Lung (tissue), 12 donors: ENCODE measurements around the gene RCAN3. TPM values are rescaled to one million over a fixed set of nuclear protein-coding genes. Genes with fewer than 3 reads are reported as not detected.
"Not testable (repeated sequence)": the region's sequence is repeated elsewhere in the genome, so short reads cannot be mapped to it uniquely, and the experiment has no call there.

Source experiments
- ATAC-seq: fragments of 200-7000 bp; cut with Tn5 transposase; one replicate; pipeline ENCODE4 v1.9.1; 2020; ENCODE audit warnings: moderate number of reproducible peaks; ENCODE audit not compliant: insufficient read depth, low FRiP score
- DNase-seq, 3 donors: peaks; one replicate each; pipeline ENCODE4 v3.0.0-alpha.2; 2013 to 2017
- H3K27ac ChIP-seq, 2 donors: one replicate each; pipeline ENCODE4 v1.5.1; 2013; ENCODE audit warnings: mild to moderate bottlenecking in 2 of 2, moderate library complexity in 2 of 2, control low read depth in 1 of 2, inconsistent platforms in 1 of 2, low read depth in 1 of 2, low read length in 1 of 2
- H3K27me3 ChIP-seq, 3 donors: one replicate each; pipeline ENCODE4 v1.5.1; 2013; ENCODE audit warnings: low read length in 2 of 3; ENCODE audit not compliant: control insufficient read depth in 3 of 3, insufficient read depth in 3 of 3
- H3K36me3 ChIP-seq, 4 donors: one replicate each; pipeline ENCODE4 v1.5.1; 2013; ENCODE audit warnings: low read length in 4 of 4, mild to moderate bottlenecking in 1 of 4, moderate library complexity in 1 of 4; ENCODE audit not compliant: control insufficient read depth in 4 of 4, insufficient read depth in 4 of 4
- H3K4me1 ChIP-seq, 5 donors: one replicate each; pipeline ENCODE4 v1.5.1; 2013; ENCODE audit warnings: low read length in 5 of 5, mild to moderate bottlenecking in 2 of 5, moderate library complexity in 1 of 5; ENCODE audit not compliant: control insufficient read depth in 5 of 5, insufficient read depth in 5 of 5
- H3K4me3 ChIP-seq: one replicate; pipeline ENCODE4 v1.5.1; 2013; ENCODE audit warnings: mild to moderate bottlenecking, control low read depth, moderate library complexity
- H3K9ac ChIP-seq, 2 donors: one replicate each; pipeline ENCODE4 v1.5.1; 2013; ENCODE audit warnings: low read length in 2 of 2, control low read depth in 1 of 2; ENCODE audit not compliant: insufficient read depth in 1 of 2
- H3K9me3 ChIP-seq, 4 donors: one replicate each; pipeline ENCODE4 v1.5.1; 2013; ENCODE audit warnings: low read length in 3 of 4, mild to moderate bottlenecking in 1 of 4, moderate library complexity in 1 of 4; ENCODE audit not compliant: control insufficient read depth in 4 of 4, insufficient read depth in 3 of 4
- WGBS, 2 donors: extraction: QIAGEN DNeasy Blood & Tissue Kit; methylation state at CpG; one replicate each; pipeline ENCODE4 v1.1.7; 2013; 5-methylcytosine and 5-hydroxymethylcytosine counted together
- polyA plus RNA-seq, 2 donors: library from polyadenylated mRNA; stranded (reverse); fragments of 200-250 nt; gene quantifications; one replicate each; pipeline ENCODE4 v1.2.1, GENCODE V29; 2013
- total RNA-seq, 2 donors: library from RNA; depleted of rRNA in 1 of 2; stranded (reverse); fragments of >200 nt in 1 of 2; gene quantifications; one replicate each; pipeline ENCODE4 v1.2.1, GENCODE V29; 2014 to 2021
- TF ChIP-seq, protein P1 (sequence below): IDR thresholded peaks from 2 replicates; pipeline ENCODE4 v1.5.1; 2012; ENCODE audit warnings: mild to moderate bottlenecking; ENCODE audit errors: control extremely low read depth, extremely low read depth
- donor health status: control.
- donor health status: control.
- donor health status: Bipolar disorder and iron deficiency.
- donor health status: healthy.
- donor health status: DM: yes; HTN: yes; CAD: no.

The RCAN3 gene
- total and polyA plus RNA-seq, 4 donors: 5.2 to 21.4 (median 12.8) TPM

GRCh38 chr1:24516506-24516905 lies 13.9 kb downstream of the RCAN3 start:
- ATAC-seq: no peak
- TF ChIP-seq, protein P1, sequence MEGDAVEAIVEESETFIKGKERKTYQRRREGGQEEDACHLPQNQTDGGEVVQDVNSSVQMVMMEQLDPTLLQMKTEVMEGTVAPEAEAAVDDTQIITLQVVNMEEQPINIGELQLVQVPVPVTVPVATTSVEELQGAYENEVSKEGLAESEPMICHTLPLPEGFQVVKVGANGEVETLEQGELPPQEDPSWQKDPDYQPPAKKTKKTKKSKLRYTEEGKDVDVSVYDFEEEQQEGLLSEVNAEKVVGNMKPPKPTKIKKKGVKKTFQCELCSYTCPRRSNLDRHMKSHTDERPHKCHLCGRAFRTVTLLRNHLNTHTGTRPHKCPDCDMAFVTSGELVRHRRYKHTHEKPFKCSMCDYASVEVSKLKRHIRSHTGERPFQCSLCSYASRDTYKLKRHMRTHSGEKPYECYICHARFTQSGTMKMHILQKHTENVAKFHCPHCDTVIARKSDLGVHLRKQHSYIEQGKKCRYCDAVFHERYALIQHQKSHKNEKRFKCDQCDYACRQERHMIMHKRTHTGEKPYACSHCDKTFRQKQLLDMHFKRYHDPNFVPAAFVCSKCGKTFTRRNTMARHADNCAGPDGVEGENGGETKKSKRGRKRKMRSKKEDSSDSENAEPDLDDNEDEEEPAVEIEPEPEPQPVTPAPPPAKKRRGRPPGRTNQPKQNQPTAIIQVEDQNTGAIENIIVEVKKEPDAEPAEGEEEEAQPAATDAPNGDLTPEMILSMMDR: no peak
- Histone ChIP-seq H3K4me1 (no peaks in the 10 kb centered on the region), H3K9ac (no peak overlapping the region), H3K9me3 (no peaks in the 10 kb centered on the region), H3K27ac (no peak overlapping the region), H3K4me3 (no peak overlapping the region), H3K27me3 (no peaks in the 10 kb centered on the region), H3K36me3 (no peaks in the 10 kb centered on the region)
- 87 to 90% methylated on average over 12 of the region's 12 CpGs for WGBS, 2 donors
- no peak for DNase-seq

- DNase-seq (no peak), ATAC-seq (no peak)
- H3K27me3 ChIP-seq: no peaks in the 10 kb centered on the region
- WGBS, 2 donors: 93 to 96% methylated on average over 4 of the region's 4 CpGs
- no peaks in the 10 kb centered on the region for H3K9me3 ChIP-seq
- no peak overlapping the region for H3K27ac ChIP-seq
- no peak overlapping the region for H3K9ac ChIP-seq
- H3K4me1 ChIP-seq: no peaks in the 10 kb centered on the region
- TF ChIP-seq, protein P1: no peak
- H3K36me3 ChIP-seq: no peaks in the 10 kb centered on the region
- no peak overlapping the region for H3K4me3 ChIP-seq
Measured at GRCh38 chr1:24517898-24518297, 15.3 kb downstream of the RCAN3 start.

GRCh38 chr1:24520282-24520681 lies 17.6 kb downstream of the RCAN3 start:
- not testable (repeated sequence) for ATAC-seq, H3K36me3 ChIP-seq, H3K27ac ChIP-seq, H3K9ac ChIP-seq, H3K4me1 ChIP-seq, DNase-seq, H3K27me3 ChIP-seq, H3K9me3 ChIP-seq, H3K4me3 ChIP-seq
- WGBS, 2 donors: 95 to 96% methylated on average over 5 of the region's 5 CpGs

- no peaks in the 10 kb centered on the region for H3K27me3 ChIP-seq
- TF ChIP-seq, protein P1: no peak
- no peak overlapping the region for H3K27ac ChIP-seq
- peak in 2 of 3 donors; percentile 12 to 27 for DNase-seq
- peaks cover 0 to 2% (median 0%) of the 10 kb centered on the region in 4 donors for H3K36me3 ChIP-seq
- WGBS, 2 donors: 83 to 85% methylated on average over 6 of the region's 6 CpGs
- H3K9ac ChIP-seq: no peak overlapping the region
- no peak for ATAC-seq
- peaks cover 0 to 5% (median 0%) of the 10 kb centered on the region in 5 donors for H3K4me1 ChIP-seq
- H3K4me3 ChIP-seq: no peak overlapping the region
- H3K9me3 ChIP-seq: no peaks in the 10 kb centered on the region
Measured at GRCh38 chr1:24525606-24526005, 23.0 kb downstream of the RCAN3 start.
